HG03060 (cell line): Measurements from ENCODE around the gene KLHL25.

Experiments used
- ATAC-seq: cut with Tn5 transposase; IDR thresholded peaks from one replicate; pipeline ENCODE4 v1.9.1; 2021; ENCODE audit warnings: low read depth, moderate number of reproducible peaks; ENCODE audit not compliant: unreplicated experiment

KLHL25 gene

GRCh38 chr15:85778107-85778776, 16.5 kb downstream of the KLHL25 start:
- ATAC-seq: no peak

GRCh38 chr15:85777250-85778106, 17.2 kb downstream of the KLHL25 start:
- ATAC-seq: no peak

GRCh38 chr15:85773970-85774369, 20.8 kb downstream of the KLHL25 start:
- ATAC-seq: no peak

GRCh38 chr15:85773249-85773648, 21.5 kb downstream of the KLHL25 start:
- no peak for ATAC-seq

- ATAC-seq: no peak
These were observed 22.1 kb downstream of the KLHL25 start for GRCh38 chr15:85772668-85773067.

- no peak for ATAC-seq
These were observed 22.8 kb downstream of the KLHL25 start for GRCh38 chr15:85771781-85772445.

GRCh38 chr15:85771271-85771670, 23.5 kb downstream of the KLHL25 start:
- ATAC-seq: no peak

GRCh38 chr15:85770096-85771041, 24.4 kb downstream of the KLHL25 start:
- ATAC-seq: no peak

- no peak for ATAC-seq
These were observed 25.4 kb downstream of the KLHL25 start for GRCh38 chr15:85769182-85769900.

- no peak for ATAC-seq
These were observed 26.0 kb downstream of the KLHL25 start for GRCh38 chr15:85768595-85769168.

GRCh38 chr15:85767785-85768529, 26.8 kb downstream of the KLHL25 start:
- ATAC-seq: no peak

GRCh38 chr15:85766001-85766831, 28.5 kb downstream of the KLHL25 start:
- ATAC-seq: no peak

GRCh38 chr15:85764649-85765277, 30.0 kb downstream of the KLHL25 start:
- ATAC-seq: no peak

GRCh38 chr15:85763673-85764633, 30.8 kb downstream of the KLHL25 start:
- ATAC-seq: no peak

GRCh38 chr15:85763157-85763556, 31.6 kb downstream of the KLHL25 start:
- ATAC-seq: no peak

- no peak for ATAC-seq
These were observed 32.0 kb downstream of the KLHL25 start for GRCh38 chr15:85762756-85763127.
